Mammary epithelial cell (primary cell): ENCODE results near the gene TRIM61.
"Not testable (repeated sequence)": the region's sequence is repeated elsewhere in the genome, so short reads cannot be mapped to it uniquely, and the experiment has no call there.

Source experiments
- CTCF ChIP-seq, 2 donors: IDR thresholded peaks in 1 of 2; conservative IDR thresholded peaks in 1 of 2; 2 replicates each; pipeline ENCODE4 v1.5.1; 2011 to 2012; ENCODE audit warnings: inconsistent platforms in 2 of 2, low read length in 2 of 2, mild to moderate bottlenecking in 2 of 2, control low read depth in 1 of 2, low read depth in 1 of 2; ENCODE audit not compliant: insufficient read depth in 1 of 2; ENCODE audit errors: extremely low read depth in 1 of 2
- EZH2 ChIP-seq: IDR thresholded peaks from 2 replicates; pipeline ENCODE4 v1.6.1; 2012; ENCODE audit warnings: low read length, inconsistent platforms, borderline replicate concordance

- not testable (repeated sequence) for TF ChIP-seq CTCF (conservative IDR thresholded peaks at IDR 0.05 in 1 of 2, IDR thresholded peaks at IDR 0.05 in 1 of 2; ENCODE audit: extremely low read depth in 1 of 2, insufficient read depth in 1 of 2, low read depth in 1 of 2, low read length in 2 of 2); EZH2
These were observed 13.3 kb upstream of the TRIM61 start for GRCh38 chr4:164990786-164991185.
